GM12892 (cell line): ENCODE results near the gene ASB6.

Experiments
- POLR2A ChIP-seq: IDR thresholded peaks from 2 replicates; pipeline ENCODE4 v1.6.1; 2011; ENCODE audit warnings: low read depth, low read length, control low read depth
- POLR2AphosphoS5 ChIP-seq: IDR thresholded peaks from 2 replicates; pipeline ENCODE4 v1.6.1; 2011; ENCODE audit warnings: low read depth, low read length, control low read depth
- TAF1 ChIP-seq: IDR thresholded peaks from 2 replicates; pipeline ENCODE4 v1.6.1; 2011; ENCODE audit warnings: low read depth, mild to moderate bottlenecking, control low read depth, low read length, borderline replicate concordance

- TF ChIP-seq POLR2A = no peak
- TF ChIP-seq POLR2AphosphoS5 = no peak
- no peak for TF ChIP-seq TAF1
Observed at GRCh38 chr9:129624947-129625346, 17.0 kb downstream of the ASB6 start.
